GM19328 (cell line): ENCODE measurements around the gene MAFF.
"Not testable (repeated sequence)": the region's sequence is repeated elsewhere in the genome, so short reads cannot be mapped to it uniquely, and the experiment has no call there.

Experiments
- ATAC-seq: cut with Tn5 transposase; IDR thresholded peaks from one replicate; pipeline ENCODE4 v1.9.1; 2021; ENCODE audit warnings: mild to moderate bottlenecking, moderate library complexity; ENCODE audit not compliant: unreplicated experiment

The MAFF gene

GRCh38 chr22:38201711-38202436 is at the start of gene MAFF:
TSS of gene MAFF (plus strand) at chr22:38201994. CDS start at chr22:38213854, 11,860 bp downstream.
- peak; percentile 53 for ATAC-seq

DNA sequence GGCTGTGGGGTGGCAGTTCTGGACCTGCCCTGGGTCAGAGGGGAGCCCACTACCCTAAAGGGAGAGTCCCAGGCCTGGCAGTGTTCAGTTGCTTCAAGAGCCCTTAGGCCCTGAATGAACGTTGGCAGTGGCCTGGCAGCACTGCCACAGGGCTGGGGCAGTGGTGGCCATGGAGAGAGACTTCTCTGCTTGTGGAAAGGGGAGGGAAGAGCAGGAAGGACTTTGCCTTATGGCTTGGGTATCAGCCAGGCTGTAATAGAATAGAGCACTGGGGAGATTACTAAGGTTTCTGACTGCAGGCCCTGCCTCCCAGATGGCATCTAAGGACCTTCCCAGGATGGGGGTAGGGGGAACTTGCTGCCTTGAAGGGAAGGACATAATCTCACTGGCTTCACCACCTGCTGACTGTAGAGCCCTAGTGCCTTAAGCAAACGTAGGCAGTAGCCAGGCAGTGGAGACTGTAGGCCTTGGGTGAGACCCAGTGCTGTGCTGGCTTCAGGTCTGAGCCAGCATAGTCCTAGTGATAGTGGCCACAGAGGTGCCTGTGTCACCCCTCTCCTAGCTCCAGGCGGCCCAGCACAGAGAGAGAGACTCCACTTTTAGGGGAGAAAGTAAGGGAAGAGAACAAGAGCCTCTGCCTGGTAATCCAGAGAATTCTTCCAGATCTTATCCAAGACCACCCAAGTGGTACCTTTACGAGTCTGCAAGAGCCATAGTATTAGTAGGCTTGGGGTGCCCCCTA is 47.8 kb upstream of the MAFF start:
- ATAC-seq = no peak

DNA sequence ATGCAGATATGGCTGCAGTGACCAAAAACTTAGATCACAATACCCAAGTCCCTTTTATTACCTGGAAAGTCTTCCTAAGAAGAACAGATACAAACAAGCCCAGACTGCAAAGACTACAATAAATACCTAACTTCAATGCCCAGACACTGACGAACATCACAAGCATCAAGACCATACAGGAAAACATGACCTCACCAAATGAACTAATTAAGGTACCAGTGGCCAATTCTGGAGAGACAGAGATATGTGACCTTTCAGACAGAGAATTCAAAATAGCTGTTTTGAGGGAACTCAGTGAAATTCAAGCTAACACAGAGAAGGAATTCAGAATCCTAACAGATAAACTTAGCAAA is 47.3 kb upstream of the MAFF start:
- ATAC-seq = not testable (repeated sequence)

DNA sequence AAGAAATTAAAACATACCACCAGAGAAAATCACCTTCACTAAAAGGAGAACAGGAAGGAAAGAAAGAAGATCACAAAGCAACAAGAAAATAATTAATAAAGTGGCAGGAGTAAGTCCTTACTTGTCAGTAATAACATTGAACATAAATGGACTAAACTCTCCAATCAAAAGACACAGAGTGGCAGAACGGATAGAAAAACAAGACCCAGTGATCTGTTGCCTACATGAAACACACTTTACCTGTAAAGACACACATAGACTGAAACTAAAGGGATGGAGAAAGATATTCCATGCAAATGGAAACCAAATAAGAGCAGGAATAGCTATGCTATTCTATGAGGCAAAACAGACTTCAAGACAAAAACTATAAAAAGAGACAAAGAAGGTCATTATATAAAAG is 46.1 kb upstream of the MAFF start:
- ATAC-seq = no peak

- no peak for ATAC-seq
These were observed 38.6 kb upstream of the MAFF start for GRCh38 chr22:38162881-38163843.

GRCh38 chr22:38163844-38164550 is 37.8 kb upstream of the MAFF start:
- ATAC-seq = no peak

DNA sequence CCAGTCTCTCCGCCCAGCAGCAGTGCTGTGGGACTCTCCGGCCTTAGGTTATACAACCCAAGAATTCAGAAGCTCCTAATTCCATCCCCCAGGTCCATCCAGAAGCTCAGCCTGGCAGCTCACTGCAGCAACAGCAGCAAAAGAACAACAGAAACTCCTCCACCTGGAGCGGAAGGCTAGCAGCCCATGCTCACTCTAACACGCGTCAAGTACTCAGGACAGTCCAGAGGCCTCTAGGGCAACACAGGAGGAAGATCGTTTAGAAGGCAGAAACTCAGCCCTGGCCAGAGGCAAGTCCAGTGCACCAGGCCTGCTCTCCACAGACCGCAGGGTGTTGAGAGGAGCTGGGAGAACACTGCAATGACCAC is 37.3 kb upstream of the MAFF start:
- no peak for ATAC-seq

DNA sequence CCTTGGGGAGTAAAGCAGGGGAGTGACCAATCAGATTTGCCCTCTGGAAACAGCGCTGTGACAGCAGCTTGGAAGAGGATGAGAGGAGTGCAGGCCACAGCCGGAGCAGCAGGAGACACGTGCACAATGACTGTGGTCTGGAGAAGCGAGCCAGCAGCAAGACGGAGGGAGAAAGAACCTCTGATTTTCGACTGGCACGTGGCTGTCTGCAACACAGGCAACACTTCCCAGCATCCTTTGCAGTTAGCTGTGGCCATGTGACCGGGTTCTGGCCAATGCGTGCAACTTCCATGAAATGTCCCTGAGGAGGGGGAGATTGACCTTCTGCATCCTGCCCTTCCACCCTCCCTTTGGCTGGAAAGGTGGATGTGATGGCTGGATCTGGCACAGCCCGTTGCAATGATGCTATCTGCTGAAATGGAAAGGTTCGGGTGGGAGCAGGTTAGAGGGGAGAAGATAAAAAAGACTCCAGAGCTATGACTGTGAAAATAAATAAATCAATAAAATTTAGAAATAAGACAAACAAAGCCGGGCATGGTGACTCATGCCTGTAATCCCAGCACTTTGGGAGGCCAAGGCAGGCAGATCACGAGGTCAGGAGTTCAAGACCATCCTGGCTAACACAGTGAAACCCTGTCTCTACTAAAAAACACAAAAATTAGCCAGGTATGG is 35.7 kb upstream of the MAFF start:
- ATAC-seq = no peak

DNA sequence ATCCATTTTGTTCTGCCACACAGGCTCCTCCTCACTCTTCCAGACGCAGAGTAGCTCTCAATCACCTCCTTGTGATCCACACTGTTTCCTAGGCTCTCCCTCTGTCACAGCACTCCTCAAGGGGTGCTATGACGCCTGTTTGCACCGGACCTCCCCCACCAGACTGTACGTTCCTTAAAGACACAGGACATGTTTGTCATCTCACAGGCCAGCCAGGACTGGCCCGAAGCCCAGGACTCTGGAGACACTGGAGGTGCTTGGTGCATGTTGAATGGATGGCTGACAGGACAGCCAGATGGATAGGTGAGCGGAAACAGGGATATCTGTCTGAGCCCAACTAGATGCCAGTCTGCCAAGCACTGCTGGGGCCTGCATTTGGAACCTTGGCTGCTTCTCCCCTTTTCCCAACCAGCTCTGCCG is 33.8 kb upstream of the MAFF start:
- ATAC-seq = no peak

DNA sequence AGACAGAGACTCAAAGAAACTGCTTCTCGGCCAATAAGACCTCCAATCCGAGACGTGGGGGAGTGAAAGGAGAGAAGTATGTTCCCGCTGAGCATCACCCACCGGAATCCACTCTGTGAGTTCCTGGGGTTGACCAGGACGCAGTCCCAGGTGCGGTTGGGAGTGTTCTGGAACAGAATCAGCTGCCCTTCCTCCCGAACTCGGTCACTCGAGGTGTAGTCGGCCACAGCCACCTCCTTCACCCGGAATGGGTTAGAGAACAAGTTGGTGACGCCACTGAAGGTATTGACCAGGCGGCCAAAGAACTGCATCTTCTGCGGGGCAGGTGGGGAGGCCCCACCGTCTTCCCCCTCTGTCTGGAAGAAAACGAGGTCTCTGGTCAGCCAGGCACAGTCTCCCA is 32.7 kb upstream of the MAFF start:
- no peak for ATAC-seq

- no peak for ATAC-seq
These were observed 31.3 kb upstream of the MAFF start for GRCh38 chr22:38170469-38170868.

DNA sequence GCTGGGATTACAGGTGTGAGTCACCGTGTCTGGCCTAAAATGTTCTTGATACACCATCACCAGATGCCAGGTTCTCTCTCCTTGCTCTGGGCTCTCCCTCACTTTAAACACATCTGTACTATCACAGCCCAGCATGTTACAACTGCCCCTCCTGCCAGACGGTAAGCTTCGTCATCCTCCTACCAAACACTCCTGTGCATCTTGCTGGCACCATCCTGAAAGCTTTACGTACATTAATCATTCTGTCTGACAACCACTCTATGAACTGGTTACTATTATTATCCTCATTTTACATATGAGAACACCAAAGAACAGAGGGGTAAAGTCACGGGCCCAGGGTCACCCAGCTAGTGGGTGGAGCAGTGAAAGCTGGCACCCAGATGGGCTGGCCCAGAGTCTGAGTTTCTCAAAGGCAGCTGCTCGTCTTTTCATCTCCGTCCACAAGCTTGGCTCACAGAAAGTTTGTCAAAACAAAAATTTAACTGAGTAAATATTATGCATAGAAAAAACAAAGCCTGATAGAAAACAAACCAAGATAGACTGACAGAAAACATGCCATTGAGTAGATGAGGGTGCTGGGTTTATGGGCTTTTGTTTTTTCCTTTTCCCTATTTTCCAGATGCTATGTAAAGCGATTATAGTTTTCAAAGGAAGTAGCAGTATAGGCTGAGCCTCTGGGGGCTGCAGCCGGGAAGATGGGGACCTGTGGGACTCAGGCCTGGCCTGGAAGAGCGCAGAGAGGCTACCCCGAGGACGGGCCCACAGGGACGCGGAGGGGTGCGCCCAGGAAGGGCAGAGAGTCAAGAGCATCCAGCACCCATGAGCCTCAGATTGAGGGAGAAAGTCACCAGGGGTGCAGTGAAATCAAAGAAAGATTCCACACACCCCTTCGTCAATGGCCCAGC is 29.6 kb upstream of the MAFF start:
- no peak for ATAC-seq

DNA sequence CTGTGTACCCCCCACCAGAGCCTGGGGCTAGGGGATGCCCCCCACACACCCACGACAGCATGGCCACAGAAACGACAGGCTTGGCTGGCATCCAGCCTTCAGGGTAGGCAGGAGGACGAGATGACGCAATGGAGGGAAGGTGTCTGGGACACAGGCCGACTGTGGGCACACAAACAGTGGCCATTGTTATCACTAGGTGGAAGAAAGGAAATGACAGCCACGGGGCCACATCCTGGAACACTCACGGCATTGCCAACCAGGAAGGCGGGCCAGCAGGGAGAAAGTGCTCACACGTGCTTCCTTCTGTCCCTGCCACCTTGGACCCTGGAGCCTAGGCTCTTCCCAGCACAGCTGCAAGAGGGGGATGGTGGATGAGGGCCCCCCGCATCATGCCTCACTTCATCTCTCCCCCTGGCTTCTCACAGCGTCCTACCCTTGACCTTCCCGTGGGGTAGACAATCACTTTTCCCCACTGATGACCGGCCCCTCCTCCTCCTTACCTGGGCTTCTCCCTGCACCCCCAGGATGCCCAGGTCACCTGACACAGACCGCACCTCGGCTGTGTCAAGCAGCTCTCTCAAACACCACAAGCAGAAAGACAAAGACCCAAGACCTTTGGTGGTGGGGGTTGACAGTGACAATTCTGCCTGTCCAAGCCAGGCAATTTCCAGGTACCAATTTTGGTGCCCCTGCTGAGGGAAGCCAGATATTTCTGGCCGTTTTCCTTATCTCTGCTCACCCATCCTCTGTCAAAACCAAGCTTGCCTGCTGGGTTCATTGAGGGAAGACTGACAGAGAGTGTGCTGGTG is 28.8 kb upstream of the MAFF start:
- no peak for ATAC-seq

DNA sequence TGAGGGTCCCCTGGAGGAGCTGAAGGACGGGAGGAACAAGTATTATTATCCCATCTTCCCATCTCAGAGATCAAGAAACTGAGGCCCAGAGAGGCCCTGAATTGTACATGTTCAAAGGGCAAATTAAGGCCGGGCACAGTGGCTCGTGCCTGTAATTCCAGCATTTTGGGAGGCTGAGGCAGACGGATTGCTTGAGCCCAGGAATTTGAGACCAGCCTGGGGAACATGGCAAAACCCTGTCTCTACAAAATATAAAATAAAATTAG is 28.2 kb upstream of the MAFF start:
- ATAC-seq = no peak

GRCh38 chr22:38174626-38175025 is 27.2 kb upstream of the MAFF start:
- no peak for ATAC-seq

GRCh38 chr22:38175206-38176118 is 26.3 kb upstream of the MAFF start:
- no peak for ATAC-seq

DNA sequence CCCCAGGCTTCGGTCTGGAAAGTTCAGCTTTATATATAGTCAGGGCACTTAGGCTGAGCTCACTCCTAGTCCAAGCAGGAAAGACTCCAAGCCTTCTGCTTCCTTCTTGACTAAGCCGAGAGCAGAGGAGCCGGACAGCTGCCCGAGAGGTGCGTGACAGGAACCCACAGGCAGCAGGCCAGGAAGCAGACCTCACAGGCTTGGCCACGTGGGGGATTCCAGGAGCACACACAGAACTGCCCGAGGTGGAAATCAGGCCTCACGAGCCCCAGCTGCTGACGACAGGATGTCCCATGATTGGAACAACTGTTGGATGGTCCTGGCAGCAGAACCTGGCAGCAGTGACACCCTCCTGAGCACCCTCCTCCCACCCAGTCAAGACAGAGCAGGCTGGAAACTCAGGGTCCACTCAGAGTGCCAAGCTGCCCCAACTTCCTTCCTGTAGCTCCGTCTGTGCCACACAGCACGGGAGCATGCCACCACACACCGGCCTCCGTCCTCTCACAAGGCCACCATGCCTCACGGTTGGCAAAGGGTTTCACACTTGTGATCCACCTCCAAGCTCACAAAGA is 25.5 kb upstream of the MAFF start:
- no peak for ATAC-seq
